Stimulated activated CD4-positive, alpha-beta T cell treated with anti-CD3 and anti-CD28 coated beads, Interleukin-1b, Interleukin-23, amount 100 ng/mL, for 1 hour (primary cell): ENCODE data around the gene COQ3.
A peak's percentile ranks its signal among the peaks of the same experiment; 100 is the strongest.

Experiments used
- DNase-seq, 2 donors: peaks; one replicate each; pipeline ENCODE4 v3.0.0-alpha.2; 2020; ENCODE audit warnings: low read depth in 2 of 2

The COQ3 gene, protein sequence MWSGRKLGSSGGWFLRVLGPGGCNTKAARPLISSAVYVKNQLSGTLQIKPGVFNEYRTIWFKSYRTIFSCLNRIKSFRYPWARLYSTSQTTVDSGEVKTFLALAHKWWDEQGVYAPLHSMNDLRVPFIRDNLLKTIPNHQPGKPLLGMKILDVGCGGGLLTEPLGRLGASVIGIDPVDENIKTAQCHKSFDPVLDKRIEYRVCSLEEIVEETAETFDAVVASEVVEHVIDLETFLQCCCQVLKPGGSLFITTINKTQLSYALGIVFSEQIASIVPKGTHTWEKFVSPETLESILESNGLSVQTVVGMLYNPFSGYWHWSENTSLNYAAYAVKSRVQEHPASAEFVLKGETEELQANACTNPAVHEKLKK

DNA sequence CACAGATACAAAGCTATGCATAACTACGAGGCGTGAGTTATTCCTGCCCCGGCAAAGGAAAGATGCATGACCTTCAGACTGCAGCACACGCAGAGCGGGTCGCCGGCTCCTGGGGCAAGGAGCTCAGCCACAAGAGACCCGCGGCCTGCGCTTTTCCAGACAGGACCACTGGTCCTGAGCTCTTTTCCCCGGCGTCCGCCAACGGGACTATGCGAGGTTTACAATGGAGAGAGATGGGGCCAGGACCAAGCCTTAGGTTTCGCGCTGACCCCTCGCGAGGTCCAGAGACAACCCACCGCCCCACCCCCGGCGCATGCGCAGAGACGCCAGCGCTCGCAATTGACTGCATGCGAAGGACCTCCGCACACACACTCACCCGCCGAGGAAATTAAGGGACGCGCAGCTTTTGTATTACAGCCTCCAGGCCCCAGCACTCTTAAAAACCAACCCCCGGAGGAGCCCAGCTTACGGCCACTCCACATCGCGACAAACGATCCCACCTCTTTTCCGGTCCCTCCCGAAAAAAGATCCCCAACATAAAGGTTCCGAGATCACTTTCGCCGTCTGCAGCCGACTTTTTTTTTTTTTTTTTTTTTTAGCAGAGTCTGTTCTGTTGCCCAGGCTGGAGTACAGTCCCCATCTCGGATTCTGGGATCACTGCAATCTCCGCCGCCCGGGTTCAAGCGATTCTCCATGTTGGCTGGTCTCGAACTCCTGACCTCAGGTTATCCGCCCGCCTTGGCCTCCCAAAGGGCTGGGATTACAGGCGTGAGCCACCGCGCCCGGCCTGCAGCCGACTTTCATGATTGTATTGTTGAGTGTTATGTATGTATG is at the start of gene COQ3:
TSS of gene COQ3 (minus strand) at position 498 of the 834 bp plus-strand sequence. CDS start at position 482, 16 bp downstream.
- peak; percentile 19 to 29 for DNase-seq

DNA sequence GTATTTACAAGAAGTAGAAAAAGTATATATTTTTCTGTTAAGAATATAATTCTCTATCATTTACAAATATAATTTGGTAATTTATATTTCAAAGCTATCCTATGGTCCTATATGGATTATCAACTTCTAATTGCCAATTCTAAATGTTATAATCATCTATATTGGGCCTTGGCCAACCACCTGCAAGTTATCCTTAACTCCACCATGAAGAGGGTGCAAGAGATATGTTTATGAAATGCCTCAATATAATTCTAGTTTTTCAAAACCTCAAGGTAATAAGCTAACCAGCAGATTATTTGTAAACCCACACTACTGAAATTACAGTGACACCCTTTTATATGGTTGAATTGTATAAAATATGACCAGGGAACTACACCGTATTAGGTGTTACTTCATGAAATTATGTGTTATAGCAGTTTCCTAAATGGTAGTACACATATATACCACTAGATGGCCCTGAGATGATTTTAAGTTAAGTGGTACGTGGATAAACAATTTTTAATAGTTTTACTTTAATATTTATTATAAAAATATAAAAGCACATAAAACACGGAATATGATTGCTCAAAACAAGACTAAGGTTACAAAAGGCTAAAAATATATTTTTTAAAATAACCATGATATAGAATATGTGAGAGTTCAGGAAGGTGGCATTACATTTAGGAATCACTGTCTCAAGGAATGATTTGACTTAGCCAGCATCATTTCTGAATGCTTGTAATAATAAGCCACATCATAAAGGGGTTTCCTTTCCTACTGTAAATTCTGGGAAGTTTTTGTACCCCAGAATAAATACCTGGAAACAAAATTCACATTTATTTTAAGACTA is 40.9 kb upstream of the COQ3 start:
- DNase-seq, result no peak

DNA sequence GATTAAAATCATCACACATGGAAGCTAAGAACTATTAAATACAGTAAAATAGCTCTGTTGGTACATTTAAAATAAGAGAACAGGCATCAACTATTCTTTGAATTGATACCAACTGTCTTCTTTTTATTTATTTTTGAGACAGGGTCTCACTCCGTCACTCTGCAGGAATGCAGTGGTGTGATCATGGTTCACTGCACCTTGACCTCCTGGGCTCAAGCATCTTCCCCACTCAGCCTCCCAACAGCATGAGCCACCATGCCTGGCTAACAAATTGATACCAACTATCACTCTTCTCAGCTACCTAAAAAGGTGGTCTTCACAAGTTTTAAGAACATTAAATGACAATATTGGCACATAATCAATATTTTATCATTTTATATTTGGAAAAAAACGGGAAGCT is 38.9 kb upstream of the COQ3 start:
- no peak for DNase-seq

DNA sequence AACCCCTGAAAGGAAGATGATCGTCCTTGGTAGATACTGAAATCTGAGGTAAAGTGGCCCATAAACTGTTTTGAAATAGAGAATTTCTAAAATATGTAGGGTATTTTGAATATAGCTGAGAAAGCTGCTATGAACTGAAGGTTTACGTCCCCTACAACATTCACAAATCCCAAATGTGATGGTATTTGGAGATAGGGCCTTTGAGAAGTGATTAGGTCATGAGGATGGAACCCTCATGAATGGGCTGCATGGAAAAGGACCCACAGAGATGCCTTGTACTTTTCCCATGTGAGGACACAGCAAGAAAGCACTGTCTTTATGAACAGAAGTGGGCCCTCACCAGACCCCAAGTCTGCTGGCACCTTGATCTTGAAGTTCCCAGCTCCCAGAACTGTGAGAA is 37.9 kb upstream of the COQ3 start:
- no peak for DNase-seq

DNA sequence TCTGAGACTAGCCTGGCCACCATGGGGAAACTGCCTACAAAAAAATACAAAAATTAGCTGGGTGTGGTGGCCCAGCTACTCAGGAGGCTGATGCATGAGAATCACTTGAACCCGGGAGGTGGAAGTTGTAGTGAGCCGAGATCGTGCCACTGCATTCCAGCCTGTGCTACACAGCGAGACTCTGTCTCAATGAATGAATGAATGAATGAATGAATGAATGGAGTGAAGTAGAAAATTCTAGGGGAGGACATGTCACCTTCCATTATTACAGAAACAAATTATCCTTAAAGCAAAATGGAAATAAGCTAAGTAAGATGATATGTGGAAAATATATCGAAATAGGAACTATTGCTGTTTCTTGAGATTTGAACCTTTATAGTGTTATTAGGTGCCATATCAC is 34.0 kb upstream of the COQ3 start:
- no peak for DNase-seq

DNA sequence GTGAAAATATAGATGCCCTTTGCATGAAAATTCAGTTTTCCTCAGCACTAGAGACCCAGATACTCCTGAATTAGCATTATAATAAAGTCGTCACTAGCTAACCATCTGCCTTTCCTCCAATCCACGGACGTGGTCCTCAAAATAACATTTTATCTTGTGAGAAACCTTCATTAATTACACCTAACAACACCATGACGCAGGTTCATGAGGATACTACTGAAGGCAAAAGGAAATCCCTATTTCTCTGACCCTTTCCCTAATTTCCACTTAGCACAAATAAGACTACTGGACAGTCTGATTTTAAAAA is 32.4 kb upstream of the COQ3 start:
- DNase-seq, result no peak

DNA sequence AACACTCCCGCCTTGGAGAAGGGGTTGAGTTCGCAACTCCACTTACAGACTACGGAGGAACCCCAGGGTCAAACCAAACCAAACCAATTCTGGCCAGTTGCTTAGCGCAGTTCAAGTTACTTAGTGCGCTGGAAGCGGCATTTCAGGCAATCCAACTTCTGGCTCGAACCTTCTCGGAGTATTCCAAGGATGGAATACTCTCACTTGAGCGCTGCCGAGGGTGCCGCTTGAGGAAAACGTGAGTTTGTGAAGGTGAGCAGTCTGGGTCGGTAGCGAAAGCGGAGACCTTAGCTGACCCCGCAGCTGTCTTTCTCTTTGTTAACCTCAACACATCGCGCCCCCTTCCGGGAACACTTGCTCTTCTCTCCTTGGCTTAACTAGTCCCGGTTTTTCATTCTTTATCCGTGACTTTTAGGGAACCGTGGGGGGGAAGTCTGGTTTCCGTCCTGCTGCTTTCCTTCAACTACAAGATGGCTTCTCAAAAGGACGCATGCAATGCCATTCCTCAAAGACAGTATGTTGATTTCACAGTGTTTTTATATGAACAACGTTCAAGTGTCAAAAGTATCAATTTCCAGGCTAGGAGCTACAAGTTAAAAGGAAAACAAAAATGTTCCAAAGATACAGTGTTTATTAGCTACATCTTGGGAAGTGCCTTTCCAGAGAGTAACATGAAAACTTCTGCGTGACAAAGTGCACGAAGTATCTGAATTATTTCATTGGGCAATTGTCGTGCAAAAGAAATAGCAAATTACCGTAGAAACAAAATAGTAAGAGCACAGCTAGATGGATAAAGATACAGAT is 31.9 kb upstream of the COQ3 start:
- peak in 1 of 2 donors; percentile 33 for DNase-seq

DNA sequence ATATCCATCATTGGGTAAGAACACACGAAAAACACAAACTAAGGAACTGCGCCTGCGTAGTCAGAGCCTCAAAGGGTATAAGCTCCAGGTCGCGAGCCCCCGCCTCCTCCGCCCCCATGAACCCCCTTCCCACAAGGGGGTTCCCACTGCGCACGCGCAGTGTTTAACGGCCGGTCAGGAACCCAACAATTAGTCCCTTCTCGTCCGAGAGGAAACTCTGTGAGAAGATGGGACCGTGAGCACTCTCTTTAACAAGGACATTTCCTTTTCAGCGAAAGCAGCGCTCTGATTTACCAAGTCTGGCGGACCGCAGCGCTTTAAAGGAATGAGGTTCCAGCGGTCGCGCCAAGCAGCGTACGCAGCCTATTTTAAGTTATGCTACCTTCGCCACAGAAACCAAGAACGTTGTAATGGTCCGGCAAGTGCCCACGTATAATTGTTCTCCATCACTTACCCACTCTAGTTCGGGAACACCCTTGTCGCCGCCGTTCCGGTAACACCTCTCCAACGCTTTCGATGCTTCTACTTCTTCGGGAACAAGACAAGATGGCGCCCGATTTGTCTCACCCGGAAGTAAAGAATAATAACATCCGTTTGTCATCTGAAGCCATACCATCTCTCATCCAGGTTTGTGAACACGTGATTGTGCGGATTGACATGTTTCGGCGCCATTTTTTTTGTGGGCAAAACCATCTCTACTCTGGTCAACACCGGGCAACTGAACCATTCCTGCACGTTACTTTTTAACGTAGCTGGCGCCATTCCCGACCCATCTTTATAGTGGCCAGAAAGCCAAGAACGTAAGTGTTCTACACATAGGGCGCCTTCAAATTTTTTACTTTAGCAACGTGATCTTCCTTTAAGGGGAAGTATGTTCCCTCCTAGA is 31.0 kb upstream of the COQ3 start, which contains the start of gene PNISR:
TSS of gene PNISR (minus strand) at position 548 of the 886 bp plus-strand sequence. CDS start 10,649 bp downstream, outside the sequence.
- peak; percentile 64 to 66 for DNase-seq

DNA sequence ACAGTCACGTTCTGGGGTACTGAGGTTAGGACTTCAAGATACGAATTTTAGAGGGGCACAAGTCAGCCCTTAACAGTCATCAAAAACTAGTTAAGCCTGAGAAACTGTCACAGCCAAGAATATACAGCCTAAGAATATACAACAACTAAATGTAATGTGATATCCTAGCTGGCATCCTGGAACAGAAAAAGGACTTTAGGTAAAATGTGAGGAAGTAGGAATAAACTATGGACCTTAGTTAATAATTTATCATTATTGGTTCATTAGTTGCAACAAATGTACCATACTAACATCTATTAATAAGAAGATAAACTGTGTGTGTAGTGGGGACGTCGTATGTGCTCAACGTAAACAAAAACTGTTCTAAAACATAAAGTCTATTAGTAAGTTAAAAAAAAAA is 30.0 kb upstream of the COQ3 start:
- DNase-seq, result no peak

DNA sequence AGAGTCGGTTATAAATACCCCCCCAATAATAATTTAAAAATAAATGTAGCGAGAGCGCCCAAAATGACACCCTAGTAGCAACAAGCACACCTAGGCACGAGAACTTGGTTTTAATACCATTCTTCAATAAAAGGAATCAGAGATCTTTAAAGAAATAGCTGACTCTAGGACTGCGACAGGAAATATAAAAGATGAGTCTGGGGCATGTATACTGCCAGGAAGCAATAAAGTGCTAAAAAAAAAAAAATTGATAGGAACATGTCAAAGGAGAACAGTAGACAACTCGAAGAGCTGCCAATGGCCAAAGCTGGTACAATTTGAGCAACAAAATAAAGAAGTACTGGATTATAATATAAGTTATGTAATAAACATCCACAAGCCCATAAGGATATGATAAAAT is 28.9 kb upstream of the COQ3 start:
- no peak for DNase-seq

DNA sequence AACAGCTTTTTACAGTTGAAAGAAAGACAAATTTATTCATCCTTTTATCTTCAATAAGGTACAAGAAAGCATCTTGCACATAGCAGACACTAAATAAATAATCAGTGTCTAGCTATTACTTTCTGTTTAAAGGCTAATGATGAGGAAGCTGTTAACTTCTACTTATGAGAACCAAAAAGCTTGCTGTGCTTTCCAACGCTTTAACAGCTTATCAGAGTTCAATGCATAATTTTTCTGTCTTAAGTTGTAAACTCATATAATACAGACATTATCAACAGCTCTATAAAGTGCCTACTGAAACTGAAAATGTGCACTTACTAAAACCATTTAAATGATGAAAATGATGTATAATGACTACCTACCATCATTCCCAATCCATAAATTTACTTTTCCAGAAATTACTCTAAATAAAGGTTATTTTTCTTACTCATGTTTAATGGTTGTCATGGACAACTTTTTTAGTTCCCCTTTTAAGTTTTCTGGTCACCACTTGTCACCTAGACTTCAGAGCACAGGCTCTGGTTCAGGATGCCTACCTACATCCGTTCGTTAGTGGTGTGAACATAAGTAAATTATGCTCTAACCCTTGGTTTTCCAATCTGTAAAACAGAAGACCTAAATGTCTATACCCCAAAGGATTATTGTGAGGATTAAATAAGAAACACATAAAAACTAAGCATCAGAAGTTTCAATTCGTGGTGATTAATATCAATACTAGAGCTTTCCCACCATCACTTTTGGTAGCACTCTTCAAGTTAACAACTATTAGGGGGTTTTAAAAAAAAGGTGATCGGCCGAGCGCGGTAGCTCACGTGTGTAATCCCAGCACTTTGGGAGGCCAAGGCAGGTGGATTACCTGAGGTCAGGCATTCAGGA is 23.1 kb upstream of the COQ3 start:
- DNase-seq, result no peak

DNA sequence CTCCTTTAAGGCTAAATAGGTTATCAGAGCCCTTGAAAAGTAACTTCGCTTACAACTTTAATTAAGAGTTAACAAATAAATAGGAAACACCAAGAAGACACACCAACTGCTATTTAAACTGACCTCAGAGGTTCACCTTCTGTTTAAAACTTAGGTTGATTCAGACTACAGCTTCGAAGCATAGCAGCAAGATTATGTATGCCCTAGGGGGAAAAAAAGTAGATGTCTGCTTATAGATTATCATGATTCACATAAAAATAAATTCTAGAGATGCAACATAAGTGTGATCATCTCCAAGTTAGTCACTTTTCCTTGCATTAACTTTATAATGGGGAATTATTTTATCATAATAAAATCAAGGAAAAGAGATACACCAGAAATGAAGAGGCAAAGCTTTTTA is 22.2 kb upstream of the COQ3 start:
- no peak for DNase-seq

DNA sequence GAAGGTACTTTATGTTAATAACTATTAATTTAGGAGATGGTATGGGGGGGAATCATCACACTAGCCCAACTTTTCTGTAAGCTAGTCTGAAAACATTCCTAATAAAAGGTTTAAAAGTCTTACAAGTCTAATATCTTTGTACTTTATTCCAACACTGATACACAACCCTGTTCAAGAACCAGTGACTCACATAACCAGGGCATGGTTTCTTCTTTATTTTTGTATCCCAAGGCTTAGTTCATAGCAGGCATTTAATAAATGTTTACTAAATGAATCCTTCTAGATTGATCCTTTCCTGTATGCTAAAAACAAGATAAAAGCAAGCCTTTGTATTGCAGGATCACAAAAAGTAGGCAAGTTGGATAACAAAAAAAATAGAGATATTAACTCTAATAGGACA is 21.5 kb upstream of the COQ3 start:
- DNase-seq, result no peak

DNA sequence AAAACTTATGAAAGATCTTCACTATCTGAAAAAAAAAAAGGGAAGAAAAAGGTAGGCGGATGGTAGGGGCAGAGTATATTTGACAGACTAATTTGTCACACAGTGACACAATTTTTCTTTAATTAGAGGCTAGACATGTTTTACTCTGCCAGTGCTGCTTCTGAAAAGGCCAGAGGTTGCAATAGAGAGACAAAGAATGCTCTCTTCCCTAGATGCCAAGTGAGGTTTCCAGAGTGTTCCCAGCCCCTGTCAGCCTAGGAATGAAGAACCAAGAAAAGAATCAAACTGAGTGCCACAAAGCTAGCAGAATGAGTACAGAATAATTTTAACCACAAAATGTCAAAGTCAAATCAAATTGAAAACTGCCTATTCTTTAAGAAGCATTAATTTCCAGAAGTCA is 18.1 kb upstream of the COQ3 start:
- no peak for DNase-seq

DNA sequence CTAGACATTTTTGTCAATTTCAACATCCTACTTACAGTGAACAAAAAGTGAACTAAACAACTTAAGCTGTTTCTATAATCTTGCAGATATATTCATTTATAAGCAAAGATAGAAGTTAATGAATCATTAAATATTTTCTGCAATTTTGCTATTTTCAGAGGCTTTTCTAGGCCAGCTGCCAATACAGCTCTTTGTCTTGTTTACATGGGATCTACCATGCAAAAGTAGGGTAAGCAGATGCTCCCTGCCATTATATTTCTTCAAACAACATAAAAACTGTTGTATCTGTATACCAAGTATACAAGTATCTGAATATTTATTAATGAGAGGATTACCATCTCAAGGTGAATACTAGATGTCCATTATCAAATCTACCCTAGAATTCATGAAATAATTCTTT is 15.7 kb upstream of the COQ3 start:
- no peak for DNase-seq

DNA sequence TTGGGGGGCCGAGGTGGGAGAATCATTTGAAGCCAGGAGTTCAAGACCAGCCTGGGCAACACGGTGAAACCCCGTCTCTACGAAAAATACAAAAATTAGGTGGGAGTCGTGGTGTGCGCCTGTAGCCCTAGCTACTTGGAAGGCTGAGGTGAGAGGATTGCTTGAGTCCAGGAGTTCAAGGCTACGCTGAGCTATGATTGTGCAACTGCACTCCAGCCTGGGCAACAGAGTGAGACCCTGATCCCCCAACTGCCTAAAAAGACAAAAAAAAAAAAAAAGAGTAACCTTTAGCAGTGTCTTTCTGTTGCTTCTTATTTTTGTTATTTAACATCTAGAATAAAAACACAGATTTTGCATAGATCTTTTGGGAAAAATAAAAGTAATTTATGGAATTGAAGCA is 13.1 kb upstream of the COQ3 start:
- DNase-seq, result no peak

DNA sequence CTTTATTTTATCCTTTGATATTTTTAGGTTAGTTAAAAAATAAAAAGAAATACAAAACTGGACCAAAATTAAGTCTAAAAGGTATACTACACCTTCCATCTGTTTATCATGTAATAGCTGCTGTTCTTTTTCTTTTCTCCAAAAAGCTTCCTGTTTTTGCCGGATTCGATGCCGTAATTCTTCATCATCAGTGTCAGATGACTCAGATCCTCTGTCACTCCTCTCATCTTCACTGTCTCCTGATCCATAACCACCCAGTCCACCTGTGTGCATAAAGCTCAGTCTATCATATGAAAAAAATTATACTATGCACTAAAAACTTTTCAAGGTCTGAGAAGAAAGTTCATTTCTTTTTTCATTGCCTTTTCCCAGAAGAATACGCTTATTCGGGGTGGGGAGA is 8.5 kb upstream of the COQ3 start:
- DNase-seq, result no peak

DNA sequence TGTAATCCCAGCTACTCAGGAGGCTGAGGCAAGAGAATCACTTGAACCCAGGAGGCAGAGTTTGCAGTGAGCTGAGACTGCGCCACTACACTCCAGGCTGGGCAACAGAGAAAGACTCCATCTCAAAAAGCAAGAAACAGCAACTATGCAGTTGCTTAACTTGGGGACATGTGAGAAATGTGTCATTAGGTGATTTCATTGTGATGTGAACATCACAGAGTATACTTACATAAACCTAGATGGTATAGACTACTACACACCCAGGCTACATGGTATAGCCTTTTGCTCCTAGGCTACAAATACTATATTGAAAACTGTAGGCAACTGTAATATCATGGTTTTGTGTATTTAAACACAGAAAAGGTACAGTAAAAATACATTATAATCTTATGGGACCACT is 3.3 kb upstream of the COQ3 start:
- no peak for DNase-seq

DNA sequence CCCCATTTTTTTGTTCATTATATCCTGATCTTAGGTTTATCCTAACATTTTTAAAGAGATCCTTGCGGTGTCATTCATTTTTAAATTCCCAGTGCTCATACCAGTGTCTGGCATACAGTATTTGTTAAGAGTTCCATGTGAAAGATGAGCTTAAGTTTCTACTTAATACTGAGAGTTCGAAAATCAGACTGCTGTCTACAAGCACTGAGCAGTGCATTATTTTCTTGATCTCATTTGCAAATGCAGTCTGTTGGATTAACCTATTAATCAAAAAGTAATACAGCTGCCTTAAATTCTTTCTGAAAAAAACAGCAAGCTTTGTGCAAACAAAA is 663 bp downstream of the COQ3 start:
- no peak for DNase-seq

DNA sequence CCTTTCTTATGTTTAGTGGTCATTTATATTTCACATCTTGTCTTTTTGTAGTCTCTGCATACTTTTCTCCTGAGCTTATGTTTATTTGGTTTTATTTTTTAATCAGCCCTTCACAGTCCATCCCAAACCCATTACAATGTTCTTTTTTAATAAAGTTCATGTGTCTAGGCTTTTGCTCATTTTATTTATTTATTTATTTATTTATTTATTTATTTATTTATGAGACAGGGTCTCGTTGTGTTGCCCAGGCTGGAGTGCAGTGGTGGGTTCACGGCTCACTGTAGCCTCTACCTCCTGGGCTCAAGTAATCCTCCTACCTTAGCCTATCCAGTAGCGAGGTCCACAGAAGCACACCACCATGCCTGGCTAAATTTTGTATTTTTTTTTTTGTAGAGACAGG is 3.1 kb downstream of the COQ3 start:
- no peak for DNase-seq
